ENCODE results near the gene SUDS3.

DNA sequence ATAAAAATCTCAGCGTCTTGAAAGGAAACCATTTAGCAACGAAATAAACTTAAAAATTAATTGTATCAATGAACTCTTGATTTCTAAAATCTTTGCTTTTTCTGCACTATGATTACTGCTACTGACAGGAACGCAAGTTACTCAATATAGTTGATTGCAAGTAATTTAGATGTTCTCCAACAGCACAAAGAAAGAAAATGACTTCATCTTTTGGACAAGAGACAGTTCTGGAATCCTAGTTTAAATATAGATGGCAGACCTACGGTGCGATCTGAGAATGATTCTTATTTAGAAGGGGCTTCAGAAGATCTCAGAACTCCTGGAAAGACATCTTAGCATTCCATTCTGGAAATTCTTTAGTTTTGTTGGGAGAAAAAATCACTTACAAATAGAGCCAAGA is 1.4 kb upstream of the SUDS3 start:
- TF ChIP-seq, protein P1, sequence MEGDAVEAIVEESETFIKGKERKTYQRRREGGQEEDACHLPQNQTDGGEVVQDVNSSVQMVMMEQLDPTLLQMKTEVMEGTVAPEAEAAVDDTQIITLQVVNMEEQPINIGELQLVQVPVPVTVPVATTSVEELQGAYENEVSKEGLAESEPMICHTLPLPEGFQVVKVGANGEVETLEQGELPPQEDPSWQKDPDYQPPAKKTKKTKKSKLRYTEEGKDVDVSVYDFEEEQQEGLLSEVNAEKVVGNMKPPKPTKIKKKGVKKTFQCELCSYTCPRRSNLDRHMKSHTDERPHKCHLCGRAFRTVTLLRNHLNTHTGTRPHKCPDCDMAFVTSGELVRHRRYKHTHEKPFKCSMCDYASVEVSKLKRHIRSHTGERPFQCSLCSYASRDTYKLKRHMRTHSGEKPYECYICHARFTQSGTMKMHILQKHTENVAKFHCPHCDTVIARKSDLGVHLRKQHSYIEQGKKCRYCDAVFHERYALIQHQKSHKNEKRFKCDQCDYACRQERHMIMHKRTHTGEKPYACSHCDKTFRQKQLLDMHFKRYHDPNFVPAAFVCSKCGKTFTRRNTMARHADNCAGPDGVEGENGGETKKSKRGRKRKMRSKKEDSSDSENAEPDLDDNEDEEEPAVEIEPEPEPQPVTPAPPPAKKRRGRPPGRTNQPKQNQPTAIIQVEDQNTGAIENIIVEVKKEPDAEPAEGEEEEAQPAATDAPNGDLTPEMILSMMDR (conservative IDR thresholded peaks at IDR 0.05) = no peak
- no peak for TF ChIP-seq EZH2 (IDR thresholded peaks at IDR 0.05; ENCODE audit: low read depth)

All from PC-9 (cell line).